Upper lobe of left lung (tissue), 6 donors: Measurements from ENCODE around the gene OTOGL. TPM values are rescaled to one million over a fixed set of nuclear protein-coding genes. Genes with fewer than 3 reads are reported as not detected.

Source experiments
- ATAC-seq, 2 donors: fragments of 200-7000 bp; cut with Tn5 transposase; one replicate each; pipeline ENCODE4 v1.9.1; 2022; ENCODE audit warnings: mild to moderate bottlenecking in 2 of 2, moderate library complexity in 2 of 2; ENCODE audit not compliant: low FRiP score in 2 of 2
- DNase-seq, 2 donors: peaks; one replicate each; pipeline ENCODE4 v3.0.0-alpha.2; 2019 to 2020
- H3K27ac ChIP-seq, 4 donors: fragments of 200-600 bp; sonication (generic); one replicate each; pipeline ENCODE4 v1.5.1; 2016 to 2019
- H3K27me3 ChIP-seq, 4 donors: fragments of 200-600 bp; sonication (generic); one replicate each; pipeline ENCODE4 v1.5.1; 2017 to 2019
- H3K36me3 ChIP-seq, 4 donors: fragments of 200-600 bp; sonication (generic); one replicate each; pipeline ENCODE4 v1.5.1; 2016 to 2019
- H3K4me1 ChIP-seq, 4 donors: fragments of 200-600 bp; sonication (generic); one replicate each; pipeline ENCODE4 v1.5.1; 2018 to 2019
- H3K4me3 ChIP-seq, 4 donors: fragments of 200-600 bp; sonication (generic); one replicate each; pipeline ENCODE4 v1.5.1; 2017 to 2019; ENCODE audit warnings: mild to moderate bottlenecking in 2 of 4, moderate library complexity in 1 of 4
- H3K9me3 ChIP-seq, 4 donors: fragments of 200-600 bp; sonication (generic); one replicate each; pipeline ENCODE4 v1.5.1; 2018 to 2019
- CTCF ChIP-seq, 6 experiments: fragments of 450-650 bp in 4 of 6; fragments of 200-600 bp in 2 of 6; sonication (generic) in 2 of 6; IDR thresholded peaks; one replicate each; pipeline ENCODE4 v1.5.1; 2016 to 2019; ENCODE audit warnings: antibody characterized with exemption in 6 of 6
- EP300 ChIP-seq, 4 donors: sonication (generic); formaldehyde crosslinking; IDR thresholded peaks; one replicate each; pipeline ENCODE4 v1.5.1; 2017; ENCODE audit warnings: antibody characterized with exemption in 4 of 4, control low read depth in 2 of 4
- POLR2A ChIP-seq, 4 donors: fragments of 450-650 bp; IDR thresholded peaks; one replicate each; pipeline ENCODE4 v1.5.1; 2016 to 2017; ENCODE audit warnings: antibody characterized with exemption in 4 of 4, mild to moderate bottlenecking in 2 of 4
- POLR2AphosphoS5 ChIP-seq, 2 donors: sonication (generic); formaldehyde crosslinking; IDR thresholded peaks; one replicate each; pipeline ENCODE4 v1.5.1; 2017; ENCODE audit warnings: antibody characterized with exemption in 2 of 2
- WGBS, 2 donors: methylation state at CpG; one replicate each; pipeline ENCODE4 v1.1.5; 2017 to 2018; 5-methylcytosine and 5-hydroxymethylcytosine counted together
- total RNA-seq, 6 donors: library from RNA; depleted of rRNA in 4 of 6; stranded (reverse); fragments of >200 nt in 4 of 6; gene quantifications; one replicate each; pipeline versions ENCODE4 v1.1.0 to v1.2.1, GENCODE V29; 2016 to 2021
- donor health status: DM: no; HTN: no; CAD: no; lungs with moderate emphysema.
- donor health status: DM: no; HTN: yes; CAD: no; lungs with severe emphysema.

Gene OTOGL
- total RNA-seq, 6 donors from 2014 or later = 0.10 to 3.1 (median 0.21) TPM

GRCh38 chr12:80321653-80322052 lies 222.3 kb downstream of the OTOGL start:
- Histone ChIP-seq H3K9me3 (no peaks in the 10 kb centered on the region), H3K27ac (no peak overlapping the region), H3K4me1 (no peaks in the 10 kb centered on the region), H3K27me3 (no peaks in the 10 kb centered on the region), H3K36me3 (no peaks in the 10 kb centered on the region), H3K4me3 (no peak overlapping the region)
- no peak for TF ChIP-seq CTCF (IDR thresholded peaks at IDR 0.05)
- WGBS, 2 donors = 63 to 64% methylated on average over 2 of the region's 2 CpGs
- no peak for ATAC-seq
- no peak for DNase-seq

GRCh38 chr12:80325167-80325959 lies 226.0 kb downstream of the OTOGL start:
- no peaks in the 10 kb centered on the region for H3K36me3 ChIP-seq
- no peak overlapping the region for H3K4me3 ChIP-seq
- DNase-seq (no peak), ATAC-seq (no peak)
- WGBS, 2 donors = 66 to 76% methylated on average over 4 of the region's 4 CpGs
- no peaks in the 10 kb centered on the region for H3K9me3 ChIP-seq
- no peak for TF ChIP-seq CTCF (IDR thresholded peaks at IDR 0.05)
- no peak for TF ChIP-seq POLR2A (IDR thresholded peaks at IDR 0.05)
- no peak for TF ChIP-seq EP300 (IDR thresholded peaks at IDR 0.05)
- TF ChIP-seq POLR2AphosphoS5 (IDR thresholded peaks at IDR 0.05) = no peak
- no peaks in the 10 kb centered on the region for H3K27me3 ChIP-seq
- no peak overlapping the region for H3K27ac ChIP-seq
- no peaks in the 10 kb centered on the region for H3K4me1 ChIP-seq

GRCh38 chr12:80332827-80333226 lies 233.5 kb downstream of the OTOGL start:
- Histone ChIP-seq H3K36me3 (no peaks in the 10 kb centered on the region), H3K4me1 (no peaks in the 10 kb centered on the region), H3K9me3 (no peaks in the 10 kb centered on the region), H3K4me3 (no peak overlapping the region), H3K27me3 (no peaks in the 10 kb centered on the region), H3K27ac (no peak overlapping the region)
- ATAC-seq = no peak
- DNase-seq = no peak
- no peak for TF ChIP-seq EP300 (IDR thresholded peaks at IDR 0.05)
- TF ChIP-seq CTCF (IDR thresholded peaks at IDR 0.05) = no peak
- no peak for TF ChIP-seq POLR2A (IDR thresholded peaks at IDR 0.05)
- TF ChIP-seq POLR2AphosphoS5 (IDR thresholded peaks at IDR 0.05) = no peak
- WGBS, 2 donors = 83 to 91% methylated on average over 1 of the region's 1 CpG

- Histone ChIP-seq H3K27me3 (no peaks in the 10 kb centered on the region), H3K4me3 (no peak overlapping the region), H3K36me3 (no peaks in the 10 kb centered on the region), H3K4me1 (no peaks in the 10 kb centered on the region), H3K9me3 (no peaks in the 10 kb centered on the region), H3K27ac (no peak overlapping the region)
- no peak for TF ChIP-seq POLR2AphosphoS5 (IDR thresholded peaks at IDR 0.05)
- no peak for TF ChIP-seq POLR2A (IDR thresholded peaks at IDR 0.05)
- no peak for TF ChIP-seq CTCF (IDR thresholded peaks at IDR 0.05)
- TF ChIP-seq EP300 (IDR thresholded peaks at IDR 0.05) = no peak
- 70 to 93% methylated on average over 1 of the region's 1 CpG for WGBS, 2 donors
- DNase-seq (no peak), ATAC-seq (no peak)
These were observed 253.1 kb downstream of the OTOGL start for GRCh38 chr12:80352474-80352873.

- no peak for DNase-seq
- WGBS, 2 donors = 78 to 92% methylated on average over 2 of the region's 2 CpGs
- ATAC-seq = no peak
- H3K27me3 ChIP-seq = no peaks in the 10 kb centered on the region
- H3K36me3 ChIP-seq = no peaks in the 10 kb centered on the region
- no peak overlapping the region for H3K27ac ChIP-seq
- TF ChIP-seq CTCF (IDR thresholded peaks at IDR 0.05) (no peak), EP300 (IDR thresholded peaks at IDR 0.05) (no peak), POLR2A (IDR thresholded peaks at IDR 0.05) (no peak), POLR2AphosphoS5 (IDR thresholded peaks at IDR 0.05) (no peak)
- H3K4me3 ChIP-seq = no peak overlapping the region
- no peaks in the 10 kb centered on the region for H3K9me3 ChIP-seq
- no peaks in the 10 kb centered on the region for H3K4me1 ChIP-seq
These were observed 253.9 kb downstream of the OTOGL start for GRCh38 chr12:80353254-80353653.
